ENCODE measurements around the gene MORF4L1.
A peak's percentile ranks its signal among the peaks of the same experiment; 100 is the strongest.
"Not testable (repeated sequence)": the region's sequence is repeated elsewhere in the genome, so short reads cannot be mapped to it uniquely, and the experiment has no call there.

Gene MORF4L1

GRCh38 chr15:78927077-78927790 lies 54.5 kb downstream of the MORF4L1 start:
- DNase-seq = no peak

DNA sequence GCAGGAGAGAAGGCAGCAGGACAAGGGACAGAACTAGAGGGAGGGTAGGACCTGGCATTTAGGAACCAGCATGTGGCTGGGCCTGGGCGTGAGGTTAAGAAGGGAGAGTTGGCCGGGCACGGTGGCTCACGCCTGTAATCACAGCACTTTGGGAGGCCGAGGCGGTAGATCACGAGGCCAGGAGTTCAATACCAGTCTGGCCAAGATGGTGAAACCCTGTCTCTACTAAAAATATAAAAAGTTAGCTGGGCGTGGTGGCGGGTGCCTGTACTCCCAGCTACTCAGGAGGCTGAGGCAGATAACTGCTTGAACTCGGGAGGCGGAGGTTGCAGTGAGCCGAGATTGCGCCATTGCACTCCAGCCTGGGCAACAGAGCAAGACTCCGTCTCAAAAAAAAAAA lies 55.5 kb downstream of the MORF4L1 start:
- DNase-seq = not testable (repeated sequence)

DNA sequence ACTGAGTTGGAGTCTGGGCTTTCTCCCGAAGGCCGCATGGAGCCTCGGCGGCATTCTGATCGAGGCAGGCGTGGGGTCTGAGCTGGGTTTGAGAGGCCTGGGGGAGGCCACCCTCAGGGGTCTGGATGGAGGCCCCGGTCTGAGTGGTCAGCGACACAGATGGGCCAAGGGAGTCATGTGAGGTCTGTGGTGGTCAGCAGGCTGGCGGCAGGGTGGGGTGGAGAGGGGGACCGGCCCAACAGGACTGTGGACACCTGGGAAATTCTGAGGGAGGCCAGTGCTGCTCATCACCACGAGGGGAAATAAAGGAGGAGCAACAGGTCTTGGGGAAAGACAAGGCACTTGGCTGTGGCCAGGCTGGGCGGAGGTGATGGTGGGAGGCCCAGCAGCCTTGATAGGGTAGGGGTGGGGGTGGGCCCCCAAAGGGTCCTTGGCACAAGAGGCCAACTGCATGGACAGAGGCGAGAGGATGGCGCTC lies 56.0 kb downstream of the MORF4L1 start:
- no peak for DNase-seq

GRCh38 chr15:78929536-78930264 lies 57.0 kb downstream of the MORF4L1 start:
- DNase-seq = no peak

GRCh38 chr15:78930577-78931388 lies 58.1 kb downstream of the MORF4L1 start:
- no peak for DNase-seq

GRCh38 chr15:78931439-78932257 lies 59.0 kb downstream of the MORF4L1 start:
- DNase-seq = no peak

DNA sequence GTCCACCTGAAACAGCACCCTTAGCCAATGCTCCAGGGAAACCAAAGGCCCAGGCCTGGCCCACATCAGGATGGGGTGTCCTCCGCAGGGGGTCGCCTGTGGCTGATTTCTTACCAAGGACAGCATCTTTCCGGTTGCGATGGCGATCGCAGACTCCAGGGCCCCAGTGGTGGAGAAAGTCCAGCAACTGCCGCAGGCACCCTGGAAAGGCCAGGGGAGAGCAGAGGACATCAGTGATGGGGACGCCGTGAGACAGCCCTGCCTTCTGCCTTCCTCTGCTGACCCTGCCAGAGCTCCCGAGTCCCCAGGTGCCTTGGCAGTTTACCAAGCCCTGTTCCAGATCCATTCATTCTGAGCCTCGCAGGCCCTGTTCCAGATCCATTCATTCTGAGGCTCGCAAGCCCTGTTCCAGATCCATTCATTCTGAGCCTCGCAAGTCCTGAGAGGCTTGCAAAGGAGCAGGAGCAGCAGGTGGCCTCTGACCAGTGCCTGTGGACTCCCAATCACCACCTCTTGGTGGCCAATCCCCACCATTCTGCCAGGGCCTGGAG lies 59.6 kb downstream of the MORF4L1 start:
- no peak for DNase-seq

DNA sequence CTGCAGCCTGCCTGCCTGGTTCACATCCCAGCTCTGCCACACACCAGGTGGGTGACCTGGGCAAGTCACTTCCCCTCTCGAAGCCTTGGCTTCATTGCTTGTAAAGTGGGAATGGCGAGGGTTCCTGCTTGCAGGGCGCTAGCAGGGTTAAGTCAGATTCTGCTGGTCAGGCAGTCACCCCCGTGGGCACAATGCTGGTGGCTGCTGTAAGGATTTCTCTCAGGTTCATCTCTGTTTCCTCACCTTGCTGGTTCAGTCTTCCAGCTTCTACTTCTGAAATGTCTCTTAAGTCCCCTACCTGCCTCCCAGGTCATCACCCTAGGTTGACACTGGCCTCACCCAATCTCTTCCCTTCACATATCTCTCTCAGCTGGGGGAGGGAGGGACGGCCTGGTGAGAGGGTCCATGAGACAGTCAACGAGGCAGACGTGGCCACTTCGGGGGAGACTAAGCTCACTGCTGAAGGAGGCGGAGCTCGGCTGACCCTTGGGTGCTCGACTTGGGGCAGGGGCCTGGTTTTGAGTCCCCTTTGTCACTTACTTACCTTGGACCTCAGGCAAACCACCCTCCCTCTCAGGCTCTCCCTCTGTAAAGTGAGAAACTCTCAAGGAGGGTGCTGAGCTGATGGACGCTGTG lies 60.6 kb downstream of the MORF4L1 start:
- no peak for DNase-seq

GRCh38 chr15:78933823-78934654 lies 61.3 kb downstream of the MORF4L1 start:
- DNase-seq = no peak

- no peak for DNase-seq
Observed at GRCh38 chr15:78934655-78935023, 61.9 kb downstream of the MORF4L1 start.

GRCh38 chr15:78937132-78937739 lies 64.5 kb downstream of the MORF4L1 start:
- no peak for DNase-seq

DNA sequence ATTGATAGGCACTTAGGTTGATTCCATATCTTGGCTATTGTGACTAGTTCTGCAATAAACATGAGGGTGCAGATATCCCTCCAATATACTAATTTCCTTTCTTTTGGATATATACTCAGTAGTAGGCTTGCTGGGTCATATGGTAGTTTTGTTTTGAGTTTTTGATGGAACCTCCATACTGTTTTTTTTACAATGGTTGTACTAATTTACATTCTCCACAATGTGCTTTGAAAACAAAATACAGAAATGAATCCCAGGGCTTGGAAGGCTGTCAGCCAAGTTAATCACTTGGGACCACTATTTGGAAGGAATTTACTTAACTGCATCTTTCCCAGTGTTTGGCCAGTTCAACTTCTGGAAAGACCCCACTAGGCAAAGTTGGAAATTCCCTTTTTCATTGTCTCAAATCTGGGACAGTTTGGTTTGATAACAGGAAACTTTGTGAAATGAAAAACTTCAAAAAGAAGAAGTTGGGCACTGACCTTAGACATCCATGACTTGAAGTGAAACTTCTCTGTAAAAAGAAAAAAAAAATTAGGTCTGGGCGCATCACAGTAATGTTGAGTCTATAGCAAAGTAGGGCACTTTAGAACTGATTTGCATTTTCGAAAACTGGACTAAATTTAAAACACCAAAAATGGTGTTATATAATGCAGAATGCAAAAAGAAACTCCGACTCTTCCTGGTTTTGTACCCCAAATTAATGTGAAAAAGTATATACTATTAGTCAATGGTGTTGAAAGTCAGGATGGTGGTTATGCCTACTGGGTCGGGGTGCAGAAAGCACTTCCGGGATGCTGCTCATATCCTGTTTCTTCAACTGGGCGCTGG lies 66.2 kb downstream of the MORF4L1 start:
- DNase-seq = no peak

DNA sequence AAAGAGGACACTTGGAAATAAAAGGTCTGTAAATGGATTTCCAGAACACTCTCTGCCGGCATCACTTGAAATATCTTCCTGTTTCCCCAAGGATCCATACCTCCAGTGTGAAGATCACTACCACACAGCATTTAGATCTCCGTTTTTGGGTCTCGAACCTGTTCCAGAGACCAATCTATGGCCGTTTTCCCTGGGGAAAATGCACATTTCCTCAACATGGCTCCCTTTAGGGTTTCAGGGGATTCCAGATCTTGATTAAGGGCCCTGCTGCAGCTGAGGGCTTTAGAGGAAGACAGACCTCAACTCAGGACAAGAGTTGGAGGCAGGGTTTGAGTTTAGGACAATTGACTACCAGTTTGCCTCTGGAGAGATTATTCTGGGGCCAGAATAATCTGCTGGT lies 70.1 kb downstream of the MORF4L1 start:
- DNase-seq = no peak

DNA sequence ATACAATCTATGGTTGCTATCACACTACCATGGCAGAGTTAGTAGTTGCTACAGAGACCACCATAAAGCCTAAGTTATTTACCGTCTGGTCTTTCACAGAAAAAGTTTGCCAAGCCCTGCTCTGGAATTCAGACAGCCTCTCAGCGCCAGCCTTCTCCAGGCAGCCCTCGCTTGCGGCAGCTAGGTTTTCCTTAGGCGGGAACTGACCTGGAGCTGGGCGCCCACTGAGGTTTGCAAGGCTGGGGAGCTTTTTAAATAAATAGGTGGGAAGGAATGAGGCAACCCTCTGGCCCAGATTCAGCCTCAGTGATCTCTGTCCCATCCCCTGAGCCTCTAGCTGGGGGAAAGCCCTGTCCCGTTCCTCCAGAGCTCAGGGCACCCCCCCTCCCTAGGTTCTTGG lies 71.0 kb downstream of the MORF4L1 start:
- DNase-seq = no peak

GRCh38 chr15:78944202-78944625 lies 71.5 kb downstream of the MORF4L1 start:
- no peak for DNase-seq

GRCh38 chr15:78944669-78945407 lies 72.1 kb downstream of the MORF4L1 start, which contains the start of gene CTSH:
CTSH (minus strand) TSS chr15:78945046; CDS start chr15:78944981, 65 bp downstream.
- peak; percentile 91 for DNase-seq

DNA sequence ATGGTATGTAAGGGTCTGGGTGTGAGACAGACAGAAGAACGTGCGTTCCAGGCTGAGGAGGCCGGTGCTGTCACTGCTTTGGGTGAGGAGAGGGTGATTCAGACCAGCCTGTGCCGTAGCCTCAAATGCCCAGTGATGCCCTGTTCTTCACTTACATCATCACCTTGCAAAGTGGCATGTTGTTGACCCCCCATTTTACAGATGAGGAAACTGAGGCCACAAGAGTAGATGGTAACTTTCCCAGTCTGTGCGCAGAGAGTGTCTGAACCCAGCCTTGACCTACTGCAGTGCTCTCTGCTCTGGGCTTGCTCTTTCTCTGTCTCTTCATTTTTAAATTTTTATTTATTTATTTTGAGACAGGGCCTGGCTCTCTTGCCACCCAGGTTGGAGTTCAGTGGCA lies 73.8 kb downstream of the MORF4L1 start:
- no peak for DNase-seq

DNA sequence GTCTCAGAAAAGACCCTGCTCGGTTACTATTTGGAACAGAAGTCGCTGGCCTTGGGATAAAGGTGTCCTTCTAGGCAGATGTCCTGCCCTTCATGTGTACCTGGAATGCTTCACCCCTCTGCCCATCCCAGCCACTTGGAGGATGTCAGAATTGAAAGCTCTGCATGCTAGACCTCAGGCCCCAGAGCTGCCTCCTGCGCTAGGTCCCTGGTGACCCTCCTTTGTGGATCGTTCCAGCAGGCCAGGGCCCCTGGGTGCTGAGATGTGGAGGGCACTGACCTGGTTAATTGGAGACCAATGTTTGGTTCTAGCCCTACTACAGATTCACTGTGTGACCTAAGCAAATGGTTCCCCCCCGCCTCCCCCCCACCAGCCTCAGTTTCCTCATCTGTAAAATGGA lies 74.8 kb downstream of the MORF4L1 start:
- DNase-seq = no peak

Measured in activated effector memory CD4-positive, alpha-beta T cell treated with anti-CD3 and anti-CD28 coated beads, Interleukin-2, amount 50 U/mL, for 16 hours (primary cell).